IPS-15b (cell line): Measurements from ENCODE around the gene CLIC5.
"Not testable (repeated sequence)": the region's sequence is repeated elsewhere in the genome, so short reads cannot be mapped to it uniquely, and the experiment has no call there.

ENCODE experiments used
- H3K27me3 ChIP-seq: one replicate; pipeline ENCODE4 v1.6.1; 2013; ENCODE audit warnings: low read length; ENCODE audit not compliant: control insufficient read depth, insufficient read depth
- H3K36me3 ChIP-seq: one replicate; pipeline ENCODE4 v1.6.1; 2013; ENCODE audit warnings: low read length; ENCODE audit not compliant: control insufficient read depth, insufficient read depth
- H3K4me1 ChIP-seq: one replicate; pipeline ENCODE4 v1.6.1; 2013; ENCODE audit warnings: mild to moderate bottlenecking, low read length; ENCODE audit not compliant: control insufficient read depth, insufficient read depth
- H3K4me3 ChIP-seq: one replicate; pipeline ENCODE4 v1.5.1; 2013; ENCODE audit warnings: low read depth, low read length
- H3K9ac ChIP-seq: one replicate; pipeline ENCODE4 v1.6.1; 2013; ENCODE audit warnings: low read depth, mild to moderate bottlenecking, low read length
- H3K9me3 ChIP-seq: one replicate; pipeline ENCODE4 v1.6.1; 2013; ENCODE audit warnings: mild to moderate bottlenecking, low read length; ENCODE audit not compliant: control insufficient read depth, insufficient read depth

The CLIC5 gene

GRCh38 chr6:45929421-45930361 lies 86.0 kb downstream of the CLIC5 start:
- no peak overlapping the region for H3K9ac ChIP-seq
- peaks cover 9% of the 10 kb centered on the region for H3K4me1 ChIP-seq
- H3K9me3 ChIP-seq = no peaks in the 10 kb centered on the region
- no peaks in the 10 kb centered on the region for H3K36me3 ChIP-seq
- no peak overlapping the region for H3K4me3 ChIP-seq
- no peaks in the 10 kb centered on the region for H3K27me3 ChIP-seq

GRCh38 chr6:45928721-45929305 lies 86.8 kb downstream of the CLIC5 start:
- no peaks in the 10 kb centered on the region for H3K36me3 ChIP-seq
- H3K4me3 ChIP-seq = no peak overlapping the region
- H3K9ac ChIP-seq = no peak overlapping the region
- no peaks in the 10 kb centered on the region for H3K9me3 ChIP-seq
- peaks cover 9% of the 10 kb centered on the region for H3K4me1 ChIP-seq
- H3K27me3 ChIP-seq = no peaks in the 10 kb centered on the region

- H3K36me3 ChIP-seq = no peaks in the 10 kb centered on the region
- H3K27me3 ChIP-seq = no peaks in the 10 kb centered on the region
- peaks cover 9% of the 10 kb centered on the region for H3K4me1 ChIP-seq
- no peaks in the 10 kb centered on the region for H3K9me3 ChIP-seq
- H3K9ac ChIP-seq = no peak overlapping the region
- no peak overlapping the region for H3K4me3 ChIP-seq
Measured at GRCh38 chr6:45927421-45928320, 88.0 kb downstream of the CLIC5 start.

- not testable (repeated sequence) for H3K27me3 ChIP-seq, H3K9me3 ChIP-seq, H3K36me3 ChIP-seq, H3K4me3 ChIP-seq, H3K9ac ChIP-seq, H3K4me1 ChIP-seq
Measured at GRCh38 chr6:45926423-45926822, 89.2 kb downstream of the CLIC5 start.

GRCh38 chr6:45924763-45925342 lies 90.8 kb downstream of the CLIC5 start:
- H3K9me3 ChIP-seq = no peaks in the 10 kb centered on the region
- no peak overlapping the region for H3K4me3 ChIP-seq
- no peak overlapping the region for H3K9ac ChIP-seq
- H3K4me1 ChIP-seq = peaks cover 13% of the 10 kb centered on the region
- H3K27me3 ChIP-seq = no peaks in the 10 kb centered on the region
- no peaks in the 10 kb centered on the region for H3K36me3 ChIP-seq

- Histone ChIP-seq H3K9me3 (no peaks in the 10 kb centered on the region), H3K36me3 (no peaks in the 10 kb centered on the region), H3K4me3 (no peak overlapping the region), H3K4me1 (peaks cover 15% of the 10 kb centered on the region), H3K9ac (no peak overlapping the region), H3K27me3 (no peaks in the 10 kb centered on the region)
Measured at GRCh38 chr6:45923831-45924391, 91.7 kb downstream of the CLIC5 start.

- Histone ChIP-seq H3K4me1 (peaks cover 11% of the 10 kb centered on the region), H3K9me3 (no peaks in the 10 kb centered on the region), H3K9ac (no peak overlapping the region), H3K4me3 (no peak overlapping the region), H3K36me3 (no peaks in the 10 kb centered on the region), H3K27me3 (no peaks in the 10 kb centered on the region)
Measured at GRCh38 chr6:45922728-45923351, 92.8 kb downstream of the CLIC5 start.

GRCh38 chr6:45921691-45922281 lies 93.9 kb downstream of the CLIC5 start:
- Histone ChIP-seq H3K36me3 (no peaks in the 10 kb centered on the region), H3K4me1 (peaks cover 9% of the 10 kb centered on the region), H3K9ac (no peak overlapping the region), H3K9me3 (no peaks in the 10 kb centered on the region), H3K4me3 (no peak overlapping the region), H3K27me3 (no peaks in the 10 kb centered on the region)

GRCh38 chr6:45920819-45921511 lies 94.7 kb downstream of the CLIC5 start:
- H3K4me1 ChIP-seq = peaks cover 9% of the 10 kb centered on the region

GRCh38 chr6:45917439-45917838 lies 98.2 kb downstream of the CLIC5 start:
- Histone ChIP-seq H3K4me1 (peaks cover 9% of the 10 kb centered on the region), H3K4me3 (no peak overlapping the region), H3K9me3 (no peaks in the 10 kb centered on the region), H3K36me3 (no peaks in the 10 kb centered on the region), H3K9ac (no peak overlapping the region), H3K27me3 (no peaks in the 10 kb centered on the region)

More at GRCh38 chr6:45920819-45921511, 94.7 kb downstream of the CLIC5 start:
- no peak overlapping the region for H3K9ac ChIP-seq
- H3K27me3 ChIP-seq = no peaks in the 10 kb centered on the region
- H3K4me3 ChIP-seq = no peak overlapping the region
- H3K36me3 ChIP-seq = no peaks in the 10 kb centered on the region
- no peaks in the 10 kb centered on the region for H3K9me3 ChIP-seq
